Cardiac fibroblast (primary cell): ENCODE measurements around the gene ABCA9.

ENCODE experiments used
- DNase-seq, 2 donors: peaks; one replicate each; pipeline versions ENCODE4 v3.0.0 to v3.0.0-alpha.2; 2010; ENCODE audit warnings: low read depth in 2 of 2
- H3K4me3 ChIP-seq, 2 donors: replicated peaks in 1 of 2; 1 replicate in 1 of 2; 2 replicates in 1 of 2; pipeline ENCODE4 v1.5.1; 2011; ENCODE audit warnings: low read depth in 2 of 2, low read length in 2 of 2, mild to moderate bottlenecking in 2 of 2, moderate library complexity in 1 of 2
- CTCF ChIP-seq: IDR thresholded peaks from one replicate; pipeline ENCODE4 v1.5.1; 2011; ENCODE audit warnings: low read depth, mild to moderate bottlenecking, low read length, inconsistent platforms

The ABCA9 gene

GRCh38 chr17:68939195-68939594 lies 121.5 kb downstream of the ABCA9 start:
- DNase-seq, result no peak
- no peak for TF ChIP-seq CTCF
- H3K4me3 ChIP-seq, result no peak overlapping the region

GRCh38 chr17:68937890-68938514 lies 122.7 kb downstream of the ABCA9 start:
- H3K4me3 ChIP-seq, result no peak overlapping the region
- no peak for TF ChIP-seq CTCF
- no peak for DNase-seq

- no peak for TF ChIP-seq CTCF
- no peak for DNase-seq
- H3K4me3 ChIP-seq, result no peak overlapping the region
Observed at GRCh38 chr17:68927516-68927915, 133.2 kb downstream of the ABCA9 start.

GRCh38 chr17:68924793-68925720 lies 135.7 kb downstream of the ABCA9 start:
- no peak for TF ChIP-seq CTCF
- no peak overlapping the region for H3K4me3 ChIP-seq
- DNase-seq, result no peak
